Suprapubic skin (tissue), 4 donors: ENCODE results near the gene GRK5. TPM values are rescaled to one million over a fixed set of nuclear protein-coding genes. Genes with fewer than 3 reads are reported as not detected.

Source experiments
- DNase-seq, 2 donors: peaks; one replicate each; pipeline ENCODE4 v3.0.0-alpha.2; 2019; ENCODE audit warnings: low spot score in 2 of 2
- H3K27ac ChIP-seq: fragments of 200-600 bp; sonication (generic); one replicate; pipeline ENCODE4 v1.5.1; 2019
- H3K27me3 ChIP-seq: fragments of 200-600 bp; sonication (generic); one replicate; pipeline ENCODE4 v1.5.1; 2019
- H3K36me3 ChIP-seq: fragments of 200-600 bp; sonication (generic); one replicate; pipeline ENCODE4 v1.5.1; 2019
- H3K4me1 ChIP-seq: fragments of 200-600 bp; sonication (generic); one replicate; pipeline ENCODE4 v1.5.1; 2019
- H3K4me3 ChIP-seq: fragments of 200-600 bp; sonication (generic); one replicate; pipeline ENCODE4 v1.5.1; 2019; ENCODE audit warnings: mild to moderate bottlenecking
- H3K9me3 ChIP-seq: fragments of 200-600 bp; sonication (generic); one replicate; pipeline ENCODE4 v1.5.1; 2019
- EP300 ChIP-seq: sonication (generic); formaldehyde crosslinking; IDR thresholded peaks from one replicate; pipeline ENCODE4 v1.6.1; 2017; ENCODE audit warnings: antibody characterized with exemption
- POLR2A ChIP-seq, 2 donors: fragments of 450-650 bp; IDR thresholded peaks; one replicate each; pipeline ENCODE4 v1.6.1; 2017; ENCODE audit warnings: antibody characterized with exemption in 2 of 2, mild to moderate bottlenecking in 2 of 2, moderate library complexity in 2 of 2
- POLR2AphosphoS5 ChIP-seq, 3 donors: sonication (generic); formaldehyde crosslinking; IDR thresholded peaks; one replicate each; pipeline ENCODE4 v1.6.1; 2017; ENCODE audit warnings: antibody characterized with exemption in 3 of 3
- WGBS: methylation state at CpG from one replicate; pipeline ENCODE4 v1.1.5; 2018; 5-methylcytosine and 5-hydroxymethylcytosine counted together
- total RNA-seq, 4 donors: library from RNA; depleted of rRNA; stranded (reverse); fragments of >200 nt; gene quantifications; one replicate each; pipeline ENCODE4 v1.1.0, GENCODE V29; 2016
- TF ChIP-seq, protein P1 (sequence below), 2 donors: fragments of 200-600 bp in 1 of 2; fragments of 450-650 bp in 1 of 2; sonication (generic) in 1 of 2; IDR thresholded peaks; one replicate each; pipeline ENCODE4 v1.5.1; 2016 to 2019; ENCODE audit warnings: antibody characterized with exemption in 2 of 2, mild to moderate bottlenecking in 1 of 2, moderate library complexity in 1 of 2

The GRK5 gene
- total RNA-seq, 4 donors from 2014 or later: 4.8 to 9.0 (median 6.7) TPM

DNA sequence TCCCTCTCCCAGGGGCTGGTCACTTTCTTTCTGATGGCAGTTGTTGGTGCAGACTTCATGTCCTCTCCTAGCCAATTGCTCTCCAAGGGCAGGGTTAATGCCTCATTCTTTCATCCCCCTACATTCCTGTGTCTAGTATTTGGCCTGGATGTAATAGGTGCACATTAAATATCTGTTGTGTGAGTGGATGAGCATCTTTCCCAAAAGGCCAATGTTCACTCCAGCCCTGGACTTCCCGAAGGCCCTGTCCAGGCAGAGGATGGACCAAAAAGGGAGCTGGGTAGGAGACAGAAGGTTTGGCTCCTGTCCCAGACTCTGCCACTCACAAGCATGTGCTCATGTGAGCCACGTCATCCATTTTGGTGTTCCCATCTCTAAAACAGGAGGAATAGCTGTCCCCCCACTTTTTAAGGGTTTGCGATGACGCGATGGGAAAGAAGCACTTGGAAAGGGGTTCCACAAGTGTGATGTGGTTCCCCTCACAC, 287.7 kb downstream of the GRK5 start:
- Histone ChIP-seq H3K4me1 (peaks cover 8% of the 10 kb centered on the region), H3K4me3 (no peak overlapping the region), H3K27me3 (no peaks in the 10 kb centered on the region), H3K27ac (peak overlapping the region; percentile 32), H3K36me3 (no peaks in the 10 kb centered on the region), H3K9me3 (no peaks in the 10 kb centered on the region)
- WGBS: 93% methylated on average over 5 of the region's 5 CpGs
- TF ChIP-seq POLR2A (IDR thresholded peaks at IDR 0.05) (no peak), EP300 (no peak), POLR2AphosphoS5 (IDR thresholded peaks at IDR 0.05) (no peak)
- TF ChIP-seq, protein P1, sequence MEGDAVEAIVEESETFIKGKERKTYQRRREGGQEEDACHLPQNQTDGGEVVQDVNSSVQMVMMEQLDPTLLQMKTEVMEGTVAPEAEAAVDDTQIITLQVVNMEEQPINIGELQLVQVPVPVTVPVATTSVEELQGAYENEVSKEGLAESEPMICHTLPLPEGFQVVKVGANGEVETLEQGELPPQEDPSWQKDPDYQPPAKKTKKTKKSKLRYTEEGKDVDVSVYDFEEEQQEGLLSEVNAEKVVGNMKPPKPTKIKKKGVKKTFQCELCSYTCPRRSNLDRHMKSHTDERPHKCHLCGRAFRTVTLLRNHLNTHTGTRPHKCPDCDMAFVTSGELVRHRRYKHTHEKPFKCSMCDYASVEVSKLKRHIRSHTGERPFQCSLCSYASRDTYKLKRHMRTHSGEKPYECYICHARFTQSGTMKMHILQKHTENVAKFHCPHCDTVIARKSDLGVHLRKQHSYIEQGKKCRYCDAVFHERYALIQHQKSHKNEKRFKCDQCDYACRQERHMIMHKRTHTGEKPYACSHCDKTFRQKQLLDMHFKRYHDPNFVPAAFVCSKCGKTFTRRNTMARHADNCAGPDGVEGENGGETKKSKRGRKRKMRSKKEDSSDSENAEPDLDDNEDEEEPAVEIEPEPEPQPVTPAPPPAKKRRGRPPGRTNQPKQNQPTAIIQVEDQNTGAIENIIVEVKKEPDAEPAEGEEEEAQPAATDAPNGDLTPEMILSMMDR (IDR thresholded peaks at IDR 0.05): no peak
- DNase-seq: no peak

DNA sequence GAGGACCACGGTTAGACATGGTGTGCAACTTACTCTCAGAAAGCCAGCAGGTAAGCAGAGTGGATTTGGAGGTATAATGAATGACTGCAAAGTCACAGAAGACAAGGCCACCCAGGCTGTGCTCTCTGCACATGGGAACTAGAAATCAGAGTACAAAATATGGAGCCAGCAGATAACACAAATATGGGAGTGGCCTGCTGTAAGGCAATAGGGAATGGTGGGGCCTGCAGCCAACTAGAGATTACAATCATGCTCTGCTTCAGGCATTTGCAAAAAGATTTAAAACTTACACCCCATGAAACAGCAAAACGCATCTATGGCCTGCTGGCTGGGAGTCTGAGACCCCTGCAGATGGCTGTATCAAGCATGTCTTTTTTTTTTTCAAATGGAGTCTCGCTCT, 288.2 kb downstream of the GRK5 start:
- Histone ChIP-seq H3K27me3 (no peaks in the 10 kb centered on the region), H3K9me3 (no peaks in the 10 kb centered on the region), H3K27ac (no peak overlapping the region), H3K4me1 (peaks cover 8% of the 10 kb centered on the region), H3K4me3 (no peak overlapping the region), H3K36me3 (no peaks in the 10 kb centered on the region)
- WGBS: 89% methylated on average over 3 of the region's 3 CpGs
- TF ChIP-seq POLR2A (IDR thresholded peaks at IDR 0.05) (no peak), POLR2AphosphoS5 (IDR thresholded peaks at IDR 0.05) (no peak), EP300 (no peak)
- TF ChIP-seq, protein P1 (IDR thresholded peaks at IDR 0.05): no peak
- DNase-seq: no peak

DNA sequence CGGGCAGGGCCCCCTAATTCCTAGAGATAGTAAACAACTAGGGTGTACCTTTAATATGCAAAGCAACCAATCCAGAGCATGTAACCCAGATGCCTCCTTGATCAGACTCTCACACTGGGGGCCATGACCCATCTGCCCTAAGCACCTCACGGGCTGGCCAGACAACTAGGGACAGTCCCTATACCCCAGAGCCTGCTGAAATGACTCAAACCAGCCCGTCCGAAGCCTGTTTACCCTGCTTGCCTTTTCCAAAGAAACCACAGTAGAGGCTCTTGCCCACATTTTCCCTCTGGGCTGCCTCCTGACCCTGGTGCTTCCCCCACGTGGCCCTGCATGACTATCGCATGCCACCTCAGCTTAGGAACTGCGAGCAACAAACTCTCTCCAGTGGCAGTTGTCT, 288.9 kb downstream of the GRK5 start:
- no peaks in the 10 kb centered on the region for H3K27me3 ChIP-seq
- no peaks in the 10 kb centered on the region for H3K9me3 ChIP-seq
- H3K36me3 ChIP-seq: no peaks in the 10 kb centered on the region
- whole genome bisulfite sequencing: 74% methylated on average over 6 of the region's 7 CpGs
- TF ChIP-seq, protein P1 (IDR thresholded peaks at IDR 0.05): no peak
- TF ChIP-seq POLR2AphosphoS5 (IDR thresholded peaks at IDR 0.05) (no peak), EP300 (no peak), POLR2A (IDR thresholded peaks at IDR 0.05) (no peak)
- H3K4me1 ChIP-seq: peaks cover 8% of the 10 kb centered on the region
- no peak overlapping the region for H3K4me3 ChIP-seq
- DNase-seq: no peak
- H3K27ac ChIP-seq: no peak overlapping the region

DNA sequence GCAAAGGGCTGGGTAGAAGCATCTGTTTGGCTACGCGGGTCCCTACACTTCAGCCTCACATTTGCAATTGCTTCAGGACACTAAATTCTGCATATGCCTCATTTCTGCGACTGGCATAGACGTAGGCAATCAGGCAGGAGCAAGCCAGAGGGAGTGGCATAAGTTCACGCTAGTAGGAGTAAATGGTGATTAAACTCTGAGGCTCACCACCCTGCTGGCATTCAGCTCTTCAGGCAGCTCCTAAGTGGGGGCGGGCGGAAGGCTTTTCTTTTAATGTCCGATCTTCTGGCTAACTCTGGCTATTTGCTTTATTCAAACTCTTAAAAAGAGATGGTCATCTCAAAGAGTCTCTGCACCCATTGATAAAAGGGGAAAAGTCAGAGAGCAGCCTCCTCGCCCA, 289.9 kb downstream of the GRK5 start:
- 85% methylated on average over 9 of the region's 9 CpGs for WGBS
- no peak for DNase-seq
- H3K27ac ChIP-seq: no peak overlapping the region
- TF ChIP-seq POLR2AphosphoS5 (IDR thresholded peaks at IDR 0.05) (no peak), EP300 (no peak), POLR2A (IDR thresholded peaks at IDR 0.05) (no peak)
- TF ChIP-seq, protein P1 (IDR thresholded peaks at IDR 0.05): no peak
- no peaks in the 10 kb centered on the region for H3K36me3 ChIP-seq
- no peak overlapping the region for H3K4me3 ChIP-seq
- H3K4me1 ChIP-seq: peaks cover 8% of the 10 kb centered on the region
- no peaks in the 10 kb centered on the region for H3K27me3 ChIP-seq
- H3K9me3 ChIP-seq: no peaks in the 10 kb centered on the region

DNA sequence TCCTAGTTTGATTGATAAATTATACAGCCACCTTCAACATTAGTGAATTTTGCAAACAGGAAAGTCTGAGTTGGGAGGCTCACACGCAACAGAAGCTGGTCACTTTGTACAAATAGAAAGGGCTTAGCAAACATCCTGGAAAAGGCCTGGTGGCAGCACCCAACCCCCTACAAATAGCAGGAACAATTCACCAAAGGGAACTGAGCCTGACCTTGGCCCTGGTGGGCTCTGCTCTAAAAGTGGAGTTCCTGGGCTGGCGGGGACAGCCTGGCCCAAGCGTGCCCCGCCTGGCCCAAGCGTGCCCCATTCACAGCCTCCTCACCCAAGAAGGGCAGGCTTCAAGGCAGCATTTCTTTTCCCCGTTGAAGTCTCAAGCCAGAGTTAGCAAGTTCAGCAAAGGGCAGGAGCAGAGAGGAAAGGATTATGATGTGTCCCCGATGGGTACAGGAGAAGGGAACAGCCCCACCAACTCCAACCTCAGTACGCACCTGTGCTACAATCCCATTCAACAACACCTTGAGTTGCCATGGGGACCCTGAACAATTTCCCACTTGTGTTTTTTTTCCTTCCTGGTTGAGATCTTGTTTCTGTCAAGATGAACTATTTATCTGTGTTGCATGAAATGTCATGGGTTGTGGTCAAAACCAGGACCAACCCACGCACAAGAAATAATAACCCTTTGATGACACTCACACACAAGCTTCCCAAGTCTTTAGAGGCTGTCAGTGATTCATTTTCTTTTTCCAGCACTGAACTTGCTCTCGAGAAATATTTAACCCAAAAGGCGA, 291.7 kb downstream of the GRK5 start:
- no peak for DNase-seq
- 84% methylated on average over 11 of the region's 11 CpGs for WGBS
- no peak overlapping the region for H3K27ac ChIP-seq

More for the DNA sequence above, 291.7 kb downstream of the GRK5 start:
- H3K27me3 ChIP-seq: no peaks in the 10 kb centered on the region
- peaks cover 7% of the 10 kb centered on the region for H3K4me1 ChIP-seq
- TF ChIP-seq EP300: no peak
- TF ChIP-seq POLR2AphosphoS5 (IDR thresholded peaks at IDR 0.05): no peak
- TF ChIP-seq POLR2A (IDR thresholded peaks at IDR 0.05): no peak
- TF ChIP-seq, protein P1 (IDR thresholded peaks at IDR 0.05): no peak
- no peaks in the 10 kb centered on the region for H3K9me3 ChIP-seq
- no peak overlapping the region for H3K4me3 ChIP-seq
- no peaks in the 10 kb centered on the region for H3K36me3 ChIP-seq
